ENCODE measurements around the gene KLF1. TPM values are rescaled to one million over a fixed set of nuclear protein-coding genes. Genes with fewer than 3 reads are reported as not detected.
"Not testable (repeated sequence)": the region's sequence is repeated elsewhere in the genome, so short reads cannot be mapped to it uniquely, and the experiment has no call there.

KLF1 gene
- total RNA-seq, 1 donor from 2014 or later: not detected

DNA sequence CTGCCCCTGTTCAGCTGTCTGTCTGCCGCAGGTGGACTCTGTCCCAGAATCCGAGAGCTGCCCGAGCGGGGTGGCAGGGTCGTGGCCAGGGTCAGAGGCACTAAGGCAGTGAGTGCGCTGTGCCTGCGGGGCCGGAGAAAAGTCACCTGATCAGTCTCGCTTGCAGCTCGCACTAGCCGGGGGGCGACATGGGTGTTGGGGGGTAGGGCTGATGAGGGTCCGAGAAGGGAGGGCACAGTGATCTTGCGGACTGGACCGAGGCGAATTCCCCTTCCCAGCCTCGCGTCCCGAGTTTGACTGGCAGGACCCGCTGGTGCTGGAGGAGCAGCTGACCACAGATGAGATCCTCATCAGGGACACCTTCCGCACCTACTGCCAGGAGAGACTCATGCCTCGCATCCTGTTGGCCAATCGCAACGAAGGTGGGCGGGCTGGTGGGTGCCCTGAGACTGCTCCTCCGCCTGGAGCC is 4.6 kb upstream of the KLF1 start:
- H3K9me3 Mint-ChIP-seq (ENCODE audit: unreplicated experiment): peaks cover 2% of the 10 kb centered on the region
- no peaks in the 10 kb centered on the region for H3K36me3 Mint-ChIP-seq (ENCODE audit: unreplicated experiment)
- peaks cover 2% of the 10 kb centered on the region for H3K4me1 Mint-ChIP-seq (ENCODE audit: low read depth, unreplicated experiment)
- peak overlapping the region; percentile 93 for H3K4me3 Mint-ChIP-seq (ENCODE audit: unreplicated experiment)
- TF ChIP-seq, protein P1, sequence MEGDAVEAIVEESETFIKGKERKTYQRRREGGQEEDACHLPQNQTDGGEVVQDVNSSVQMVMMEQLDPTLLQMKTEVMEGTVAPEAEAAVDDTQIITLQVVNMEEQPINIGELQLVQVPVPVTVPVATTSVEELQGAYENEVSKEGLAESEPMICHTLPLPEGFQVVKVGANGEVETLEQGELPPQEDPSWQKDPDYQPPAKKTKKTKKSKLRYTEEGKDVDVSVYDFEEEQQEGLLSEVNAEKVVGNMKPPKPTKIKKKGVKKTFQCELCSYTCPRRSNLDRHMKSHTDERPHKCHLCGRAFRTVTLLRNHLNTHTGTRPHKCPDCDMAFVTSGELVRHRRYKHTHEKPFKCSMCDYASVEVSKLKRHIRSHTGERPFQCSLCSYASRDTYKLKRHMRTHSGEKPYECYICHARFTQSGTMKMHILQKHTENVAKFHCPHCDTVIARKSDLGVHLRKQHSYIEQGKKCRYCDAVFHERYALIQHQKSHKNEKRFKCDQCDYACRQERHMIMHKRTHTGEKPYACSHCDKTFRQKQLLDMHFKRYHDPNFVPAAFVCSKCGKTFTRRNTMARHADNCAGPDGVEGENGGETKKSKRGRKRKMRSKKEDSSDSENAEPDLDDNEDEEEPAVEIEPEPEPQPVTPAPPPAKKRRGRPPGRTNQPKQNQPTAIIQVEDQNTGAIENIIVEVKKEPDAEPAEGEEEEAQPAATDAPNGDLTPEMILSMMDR (IDR thresholded peaks at IDR 0.05; ENCODE audit: partially characterized antibody, unreplicated experiment): no peak
- no peak for DNase-seq
- H3K27me3 Mint-ChIP-seq (ENCODE audit: unreplicated experiment): peaks cover 16% of the 10 kb centered on the region
- peak overlapping the region; percentile 97 for H3K27ac Mint-ChIP-seq (ENCODE audit: unreplicated experiment)

DNA sequence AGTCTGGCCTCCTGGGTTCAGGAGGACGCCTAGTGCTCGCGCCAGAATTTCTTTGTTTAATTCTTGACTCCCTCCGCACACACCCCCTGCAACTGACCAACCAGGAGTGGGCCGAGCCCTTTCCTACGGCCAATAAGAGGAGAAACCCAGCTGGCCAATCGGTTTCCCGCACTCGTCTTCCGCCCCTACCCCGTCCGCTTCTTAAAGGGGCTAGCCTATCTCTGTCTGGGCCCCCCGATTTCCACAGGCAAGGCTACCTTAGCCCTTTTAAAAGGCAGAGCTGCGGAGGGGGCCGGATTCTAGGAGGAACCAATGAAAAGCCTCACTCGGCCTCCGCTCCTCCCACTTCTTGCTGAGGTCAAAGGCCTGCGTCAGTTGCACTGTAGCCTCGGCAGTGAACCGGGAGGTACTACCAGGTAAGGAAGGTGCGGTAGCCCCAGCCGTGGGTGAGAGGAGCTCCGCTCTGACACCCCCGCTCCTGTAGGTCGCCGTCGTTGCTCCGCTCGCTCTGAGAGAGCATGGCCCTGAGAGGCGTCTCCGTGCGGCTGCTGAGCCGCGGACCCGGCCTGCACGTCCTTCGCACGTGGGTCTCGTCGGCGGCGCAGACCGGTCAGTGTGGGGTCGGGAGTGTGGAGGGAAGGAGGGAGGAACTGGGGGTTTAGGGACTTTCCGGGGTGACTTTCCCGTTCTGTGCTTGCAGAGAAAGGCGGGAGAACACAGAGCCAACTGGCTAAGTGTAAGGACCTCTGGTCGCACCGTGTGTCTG is 4.0 kb upstream of the KLF1 start, which contains the start of gene GCDH:
TSS of gene GCDH (plus strand) at position 374 of the 766 bp plus-strand sequence. CDS start at position 519, 145 bp downstream.
- peaks cover 2% of the 10 kb centered on the region for H3K4me1 Mint-ChIP-seq (ENCODE audit: low read depth, unreplicated experiment)
- no peaks in the 10 kb centered on the region for H3K36me3 Mint-ChIP-seq (ENCODE audit: unreplicated experiment)
- TF ChIP-seq, protein P1 (IDR thresholded peaks at IDR 0.05; ENCODE audit: partially characterized antibody, unreplicated experiment): no peak

DNA sequence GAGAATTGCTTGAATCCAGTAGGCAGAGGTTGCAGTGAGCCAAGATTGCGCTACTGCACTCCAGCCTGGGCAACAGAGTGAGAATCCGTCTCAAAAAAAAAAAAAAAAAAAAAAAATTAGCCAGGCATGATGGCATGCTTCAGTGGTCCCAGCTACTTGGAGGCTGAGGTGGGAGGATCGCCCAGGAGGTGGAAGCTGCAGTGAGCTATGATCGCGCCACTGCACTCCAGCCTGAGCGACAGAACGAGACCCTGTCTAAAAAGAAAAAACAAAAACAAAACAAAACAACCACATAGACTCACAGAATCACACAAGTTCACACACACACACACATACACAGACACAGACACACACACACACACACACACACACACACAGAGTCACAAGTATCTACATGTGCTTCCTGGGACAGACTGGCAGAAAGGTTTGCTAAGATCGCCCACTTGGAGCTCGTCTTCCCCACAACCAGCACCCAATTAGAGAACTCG is 3.3 kb upstream of the KLF1 start:
- not testable (repeated sequence) for DNase-seq; H3K36me3 Mint-ChIP-seq (ENCODE audit: unreplicated experiment); H3K9me3 Mint-ChIP-seq (ENCODE audit: unreplicated experiment); H3K4me1 Mint-ChIP-seq (ENCODE audit: low read depth, unreplicated experiment)
- Mint-ChIP-seq H3K27ac (ENCODE audit: unreplicated experiment) (peak overlapping the region; percentile 97), H3K4me3 (ENCODE audit: unreplicated experiment) (peak overlapping the region; percentile 93), H3K27me3 (ENCODE audit: unreplicated experiment) (peaks cover 19% of the 10 kb centered on the region)

More for the DNA sequence above, 4.0 kb upstream of the KLF1 start, which contains the start of gene GCDH:
- H3K27me3 Mint-ChIP-seq (ENCODE audit: unreplicated experiment): peaks cover 19% of the 10 kb centered on the region
- H3K9me3 Mint-ChIP-seq (ENCODE audit: unreplicated experiment): peaks cover 5% of the 10 kb centered on the region
- H3K4me3 Mint-ChIP-seq (ENCODE audit: unreplicated experiment): peak within 1 kb of the TSS; percentile 93
- peak within 1 kb of the TSS; percentile 97 for H3K27ac Mint-ChIP-seq (ENCODE audit: unreplicated experiment)
- peak; percentile 94 for DNase-seq

DNA sequence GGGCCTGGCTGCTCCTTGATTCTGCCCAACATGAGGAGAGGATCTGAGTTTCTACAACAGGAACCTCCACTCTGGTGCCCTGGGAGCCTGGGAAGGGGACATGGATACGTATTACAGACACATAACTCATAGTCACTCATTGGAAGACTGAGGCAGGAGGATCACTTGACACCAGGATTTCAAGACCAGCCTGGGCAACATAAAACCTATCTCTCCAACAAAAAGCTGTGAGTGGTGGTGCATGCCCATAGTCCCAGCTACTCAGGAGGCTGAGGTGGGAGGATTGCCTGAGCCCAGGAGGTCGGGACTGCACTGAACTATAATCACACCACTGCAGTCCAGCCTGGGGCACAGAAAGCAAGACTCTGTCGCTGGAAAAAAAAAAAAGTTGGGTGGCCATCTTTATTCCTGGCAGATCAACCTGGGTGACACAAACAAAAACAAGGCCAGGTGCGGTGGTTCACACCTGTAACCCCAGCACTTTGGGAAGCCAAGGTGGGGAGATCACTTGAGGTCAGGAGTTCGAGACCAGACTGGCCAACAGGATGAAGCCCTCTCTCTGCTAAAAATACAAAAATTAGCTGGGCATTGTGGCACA is 1.1 kb upstream of the KLF1 start:
- Mint-ChIP-seq H3K9me3 (ENCODE audit: unreplicated experiment) (peaks cover 5% of the 10 kb centered on the region), H3K36me3 (ENCODE audit: unreplicated experiment) (no peaks in the 10 kb centered on the region), H3K4me3 (ENCODE audit: unreplicated experiment) (no peak overlapping the region), H3K4me1 (ENCODE audit: low read depth, unreplicated experiment) (peaks cover 2% of the 10 kb centered on the region), H3K27ac (ENCODE audit: unreplicated experiment) (no peak overlapping the region), H3K27me3 (ENCODE audit: unreplicated experiment) (peaks cover 21% of the 10 kb centered on the region)
- TF ChIP-seq, protein P1 (IDR thresholded peaks at IDR 0.05; ENCODE audit: partially characterized antibody, unreplicated experiment): no peak
- DNase-seq: no peak

DNA sequence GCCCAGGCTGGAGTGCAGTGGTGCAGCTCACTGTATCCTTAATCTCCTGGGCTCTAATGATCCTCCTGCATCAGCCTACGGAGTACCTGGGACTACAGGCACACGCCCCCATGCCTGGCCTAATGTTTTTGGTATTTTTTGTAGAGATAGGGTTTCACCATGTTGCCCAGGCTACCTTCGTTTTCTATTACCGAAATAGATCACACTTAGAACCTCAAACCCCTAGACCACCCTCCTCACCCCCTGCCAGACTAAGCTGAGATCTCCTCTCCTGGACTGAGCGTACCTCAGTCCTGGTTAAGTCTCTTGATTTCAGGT is 391 bp downstream of the KLF1 start:
- Mint-ChIP-seq H3K4me1 (ENCODE audit: low read depth, unreplicated experiment) (peaks cover 2% of the 10 kb centered on the region), H3K36me3 (ENCODE audit: unreplicated experiment) (no peaks in the 10 kb centered on the region), H3K27ac (ENCODE audit: unreplicated experiment) (peak overlapping the region; percentile 53), H3K4me3 (ENCODE audit: unreplicated experiment) (peak overlapping the region; percentile 69), H3K27me3 (ENCODE audit: unreplicated experiment) (peaks cover 24% of the 10 kb centered on the region), H3K9me3 (ENCODE audit: unreplicated experiment) (peaks cover 5% of the 10 kb centered on the region)
- no peak for DNase-seq
- TF ChIP-seq, protein P1 (IDR thresholded peaks at IDR 0.05; ENCODE audit: partially characterized antibody, unreplicated experiment): no peak

Data from glutamatergic neuron (in vitro differentiated cells).